Smooth muscle cell of the brain vasculature (primary cell): Measurements from ENCODE around the gene PRDX5.

Source experiments
- DNase-seq: peaks from one replicate; pipeline ENCODE4 v3.0.0-alpha.2; 2012; ENCODE audit warnings: low read depth, low spot score

The PRDX5 gene

GRCh38 chr11:64289002-64289564, 28.8 kb upstream of the PRDX5 start:
- DNase-seq: no peak

- no peak for DNase-seq
Measured at GRCh38 chr11:64290352-64291261, 27.3 kb upstream of the PRDX5 start.

GRCh38 chr11:64291262-64291751, 26.6 kb upstream of the PRDX5 start, which contains the start of gene KCNK4:
Gene KCNK4, plus strand, starts transcription at chr11:64291302. Its CDS starts 1,717 bp downstream, at chr11:64293019.
- DNase-seq: no peak

GRCh38 chr11:64291752-64292459, 26.0 kb upstream of the PRDX5 start:
- no peak for DNase-seq

GRCh38 chr11:64292460-64293254, 25.3 kb upstream of the PRDX5 start:
- no peak for DNase-seq

GRCh38 chr11:64294774-64295173, 23.1 kb upstream of the PRDX5 start:
- DNase-seq: no peak

- DNase-seq: no peak
Measured at GRCh38 chr11:64295760-64296159, 22.2 kb upstream of the PRDX5 start.

GRCh38 chr11:64296236-64296635, 21.7 kb upstream of the PRDX5 start:
- no peak for DNase-seq

- no peak for DNase-seq
Measured at GRCh38 chr11:64296830-64297698, 20.9 kb upstream of the PRDX5 start.

- DNase-seq: no peak
Measured at GRCh38 chr11:64297699-64298358, 20.1 kb upstream of the PRDX5 start.

GRCh38 chr11:64298966-64299846, 18.7 kb upstream of the PRDX5 start:
- no peak for DNase-seq

GRCh38 chr11:64299847-64300648, 17.9 kb upstream of the PRDX5 start, which contains the start of gene CATSPERZ:
Gene CATSPERZ, plus strand, starts transcription at chr11:64300358. Its CDS starts 53 bp downstream, at chr11:64300411.
- no peak for DNase-seq

- no peak for DNase-seq
Measured at GRCh38 chr11:64303109-64304031, 14.6 kb upstream of the PRDX5 start.

GRCh38 chr11:64304032-64304315, 13.9 kb upstream of the PRDX5 start:
- DNase-seq: no peak

- peak; percentile 62 for DNase-seq
Measured at GRCh38 chr11:64304316-64305072, 13.4 kb upstream of the PRDX5 start.

- peak; percentile 94 for DNase-seq
Measured at GRCh38 chr11:64305075-64305690, 12.7 kb upstream of the PRDX5 start, which contains the start of gene ESRRA. Gene ESRRA, plus strand, starts transcription at chr11:64305524. Its CDS starts 1,656 bp downstream, at chr11:64307180.
